Measurements from ENCODE around the gene CCDC50.

Gene CCDC50

DNA sequence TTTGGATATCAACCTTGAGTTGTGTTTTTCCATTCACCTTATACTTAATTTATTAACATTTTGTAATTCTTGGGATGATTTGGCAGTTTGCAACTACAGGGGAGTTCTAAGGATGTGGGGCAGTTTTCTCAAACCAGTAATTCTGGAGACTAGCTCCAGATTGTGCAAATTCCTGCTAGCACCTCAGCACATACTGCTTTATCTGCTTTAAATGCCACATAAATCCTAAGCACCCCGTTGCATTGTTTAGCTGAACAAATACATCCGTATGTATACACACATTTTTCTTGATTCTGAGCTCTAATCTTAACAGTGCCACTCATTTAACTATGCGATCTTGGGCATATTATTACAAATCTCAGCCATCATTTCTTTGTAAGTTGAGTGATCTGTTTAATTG, 18.0 kb downstream of the CCDC50 start:
- H3K27ac ChIP-seq, result no peak overlapping the region
- TF ChIP-seq ZFX (IDR thresholded peaks at IDR 0.05), result no peak
- TF ChIP-seq, protein P1, sequence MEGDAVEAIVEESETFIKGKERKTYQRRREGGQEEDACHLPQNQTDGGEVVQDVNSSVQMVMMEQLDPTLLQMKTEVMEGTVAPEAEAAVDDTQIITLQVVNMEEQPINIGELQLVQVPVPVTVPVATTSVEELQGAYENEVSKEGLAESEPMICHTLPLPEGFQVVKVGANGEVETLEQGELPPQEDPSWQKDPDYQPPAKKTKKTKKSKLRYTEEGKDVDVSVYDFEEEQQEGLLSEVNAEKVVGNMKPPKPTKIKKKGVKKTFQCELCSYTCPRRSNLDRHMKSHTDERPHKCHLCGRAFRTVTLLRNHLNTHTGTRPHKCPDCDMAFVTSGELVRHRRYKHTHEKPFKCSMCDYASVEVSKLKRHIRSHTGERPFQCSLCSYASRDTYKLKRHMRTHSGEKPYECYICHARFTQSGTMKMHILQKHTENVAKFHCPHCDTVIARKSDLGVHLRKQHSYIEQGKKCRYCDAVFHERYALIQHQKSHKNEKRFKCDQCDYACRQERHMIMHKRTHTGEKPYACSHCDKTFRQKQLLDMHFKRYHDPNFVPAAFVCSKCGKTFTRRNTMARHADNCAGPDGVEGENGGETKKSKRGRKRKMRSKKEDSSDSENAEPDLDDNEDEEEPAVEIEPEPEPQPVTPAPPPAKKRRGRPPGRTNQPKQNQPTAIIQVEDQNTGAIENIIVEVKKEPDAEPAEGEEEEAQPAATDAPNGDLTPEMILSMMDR (conservative IDR thresholded peaks at IDR 0.05), result no peak

DNA sequence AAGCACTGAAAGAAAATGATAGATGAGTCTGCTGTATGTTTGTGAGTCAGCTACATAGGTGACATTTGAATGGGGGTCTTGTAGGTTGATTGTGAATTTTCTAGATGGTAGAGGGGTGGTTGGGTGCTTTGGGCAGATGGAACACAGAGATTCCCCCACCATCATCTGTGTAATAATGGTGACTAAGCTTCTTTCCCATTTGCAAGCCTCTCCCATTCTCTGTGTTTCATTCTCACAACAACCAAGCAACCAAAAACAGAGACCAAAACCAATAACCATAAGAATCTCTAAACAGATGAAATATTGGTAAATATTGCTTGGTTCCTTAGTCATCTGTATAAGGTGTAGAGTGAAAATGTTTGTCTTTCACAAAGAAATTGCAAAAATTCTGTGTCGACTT, 18.9 kb downstream of the CCDC50 start:
- H3K27ac ChIP-seq, result no peak overlapping the region
- TF ChIP-seq ZFX (IDR thresholded peaks at IDR 0.05), result no peak
- TF ChIP-seq, protein P1 (conservative IDR thresholded peaks at IDR 0.05), result no peak

DNA sequence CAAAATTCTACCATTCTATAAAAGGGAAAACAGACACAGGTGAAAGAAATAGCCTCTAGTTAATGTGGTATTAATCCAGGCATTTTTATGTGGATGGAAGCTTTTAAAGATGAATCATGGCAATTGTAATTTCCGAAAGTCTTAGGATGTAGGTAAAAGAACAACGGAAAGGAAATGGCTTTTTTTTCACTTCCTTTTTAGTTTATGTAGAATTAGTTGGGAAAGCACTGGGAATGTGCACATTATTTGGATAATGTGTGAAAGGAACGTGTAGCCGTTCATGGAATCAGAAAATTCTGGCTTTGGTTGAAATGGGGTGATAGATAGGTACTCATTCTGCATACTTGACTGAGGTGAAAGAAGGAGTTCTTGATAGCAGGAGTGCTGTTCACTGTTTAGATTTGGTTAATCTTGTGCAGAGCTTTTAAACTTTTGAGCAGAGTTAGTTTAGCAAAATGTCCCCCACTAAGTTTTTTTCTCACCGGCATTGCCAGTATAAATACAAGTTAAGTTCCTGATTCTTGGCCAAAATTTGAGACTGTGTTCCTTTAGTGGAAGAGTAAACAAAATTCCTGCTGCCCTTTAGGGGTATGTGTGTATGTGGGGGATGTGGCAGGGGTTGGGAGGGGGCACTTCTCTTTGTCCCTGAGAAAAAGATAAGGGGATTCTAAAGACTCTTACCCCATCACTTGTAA, 21.3 kb downstream of the CCDC50 start:
- TF ChIP-seq, protein P1 (conservative IDR thresholded peaks at IDR 0.05), result no peak
- TF ChIP-seq ZFX (IDR thresholded peaks at IDR 0.05), result no peak
- no peak overlapping the region for H3K27ac ChIP-seq

DNA sequence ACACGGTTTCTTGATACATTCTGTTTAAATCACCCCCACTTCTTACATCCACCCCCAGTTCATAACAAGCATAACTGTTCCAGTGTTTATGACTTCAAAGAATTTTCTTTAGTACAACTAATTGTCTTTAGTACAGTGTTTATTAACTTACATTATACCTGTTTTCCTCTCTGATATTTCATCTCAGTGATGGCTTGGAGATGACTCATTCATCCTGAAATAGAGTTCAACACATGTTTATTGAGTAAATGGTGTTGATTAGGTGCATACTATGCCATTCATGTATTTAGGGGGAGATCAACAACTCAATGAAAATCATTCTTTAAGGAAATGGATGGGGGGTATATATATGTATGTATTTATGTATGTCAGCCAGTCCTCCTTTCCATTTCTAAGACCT, 22.8 kb downstream of the CCDC50 start:
- TF ChIP-seq ZFX (IDR thresholded peaks at IDR 0.05), result no peak
- TF ChIP-seq, protein P1 (conservative IDR thresholded peaks at IDR 0.05), result no peak

DNA sequence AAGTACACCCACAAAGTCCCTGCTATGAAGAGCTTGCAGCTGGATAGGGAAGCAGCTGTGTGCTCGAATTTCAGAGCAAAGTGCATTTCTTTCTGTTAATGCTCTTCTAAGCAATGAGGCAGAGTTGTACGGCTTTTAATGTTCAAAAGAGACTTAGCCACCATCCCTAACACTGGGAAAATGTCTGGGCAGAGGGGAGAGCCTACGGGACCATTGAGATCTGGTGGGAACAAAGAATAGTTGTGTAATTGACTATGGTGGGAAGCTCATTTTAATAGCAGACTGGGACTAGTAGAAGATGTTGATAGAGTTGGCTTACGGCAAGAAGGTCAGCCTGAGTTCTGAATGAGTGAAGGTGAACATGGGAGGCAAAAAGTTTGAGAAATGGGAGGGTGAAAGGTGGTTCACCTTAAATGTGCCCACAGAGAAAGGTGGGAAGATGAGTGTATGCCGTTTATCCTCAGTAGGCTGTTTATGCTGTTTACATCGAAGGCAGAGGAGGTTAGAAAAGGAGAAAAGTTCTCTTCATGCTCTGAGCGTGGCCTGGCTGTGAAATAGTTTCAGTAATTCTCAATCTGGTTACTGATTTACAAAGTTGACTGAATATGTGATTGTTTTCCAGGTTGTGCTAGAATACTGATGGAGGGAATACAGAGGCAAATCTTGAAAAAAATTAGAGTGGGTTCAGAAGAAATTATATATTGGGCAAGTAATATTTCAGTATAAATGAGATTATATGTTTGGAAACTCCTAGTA, 24.0 kb downstream of the CCDC50 start:
- no peak overlapping the region; the same call in 1 of the 2 replicates for H3K27ac ChIP-seq

More for the DNA sequence above, 22.8 kb downstream of the CCDC50 start:
- H3K27ac ChIP-seq, result no peak overlapping the region

DNA sequence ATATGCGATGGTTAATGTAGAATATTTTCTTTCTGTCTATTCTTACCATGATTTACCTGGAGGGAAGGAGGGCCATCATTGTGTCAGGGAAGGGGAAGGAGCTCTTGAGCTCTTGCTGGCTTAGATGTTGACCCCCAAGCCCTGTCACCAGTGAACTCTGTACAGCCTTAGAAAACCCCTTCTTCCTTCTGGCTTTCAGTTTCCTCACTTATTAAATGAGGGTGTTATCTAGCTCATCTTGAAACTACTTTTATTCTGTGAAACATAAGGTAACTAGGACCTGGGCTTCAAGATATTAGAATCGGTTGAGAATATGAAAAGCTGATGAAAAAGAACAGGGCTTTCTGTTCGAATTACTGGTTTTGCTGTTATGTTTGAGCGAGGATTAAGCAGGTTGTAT, 26.2 kb downstream of the CCDC50 start:
- TF ChIP-seq, protein P1 (conservative IDR thresholded peaks at IDR 0.05), result no peak
- no peak for TF ChIP-seq ZFX (IDR thresholded peaks at IDR 0.05)
- no peak overlapping the region for H3K27ac ChIP-seq

More for the DNA sequence above, 24.0 kb downstream of the CCDC50 start:
- TF ChIP-seq, protein P1 (conservative IDR thresholded peaks at IDR 0.05), result no peak
- no peak for TF ChIP-seq ZFX (IDR thresholded peaks at IDR 0.05)

Measured in C4-2B (cell line).